Measurements from ENCODE around the gene LIFR.

The LIFR gene

DNA sequence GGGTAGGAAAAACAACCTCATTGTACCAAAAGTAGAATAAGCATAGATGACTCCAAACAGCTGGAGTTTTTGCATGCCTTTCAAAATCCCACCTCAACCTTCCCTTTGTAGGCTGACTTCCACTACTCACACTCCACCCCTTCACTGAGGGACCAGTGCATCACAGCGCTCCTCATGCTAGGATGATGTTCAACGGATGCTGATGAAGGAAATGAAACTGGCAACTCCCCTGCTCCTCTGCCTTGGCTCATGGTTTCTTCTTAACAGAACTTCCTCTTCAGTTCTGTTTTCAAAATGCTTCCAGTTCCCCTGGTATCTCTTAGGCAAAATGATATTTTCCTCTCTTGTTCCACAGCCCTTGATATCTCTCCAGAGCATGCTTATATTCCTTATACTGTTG, 29.0 kb downstream of the LIFR start:
- H4K20me1 ChIP-seq (ENCODE audit: insufficient read depth, low read length, poor library complexity, severe bottlenecking): no peaks in the 10 kb centered on the region
- no peaks in the 10 kb centered on the region for H3K4me1 ChIP-seq (ENCODE audit: insufficient read depth, low read length, poor library complexity, severe bottlenecking)
- no peak overlapping the region for H2AFZ ChIP-seq (ENCODE audit: low read length)
- no peaks in the 10 kb centered on the region for H3K36me3 ChIP-seq (ENCODE audit: insufficient read depth, low read length)
- no peaks in the 10 kb centered on the region for H3K27me3 ChIP-seq (ENCODE audit: insufficient read depth, low read length, poor library complexity, severe bottlenecking)
- H3F3A ChIP-seq (ENCODE audit: low read depth): no peaks in the 10 kb centered on the region
- no peaks in the 10 kb centered on the region for H3K9me2 ChIP-seq (replicated peaks; ENCODE audit: low read depth, low read length)
- no peaks in the 10 kb centered on the region for H3K79me2 ChIP-seq (ENCODE audit: insufficient read depth, low read length)
- H3K4me3 ChIP-seq (ENCODE audit: low read length, poor library complexity, severe bottlenecking): no peak overlapping the region
- no peaks in the 10 kb centered on the region for H3K9me3 ChIP-seq (ENCODE audit: insufficient read depth, low read depth, low read length)
- no peak overlapping the region for H3K4me2 ChIP-seq (ENCODE audit: low read depth, low read length, poor library complexity, severe bottlenecking)
- H3K9ac ChIP-seq (ENCODE audit: low read depth, low read length, poor library complexity, severe bottlenecking): no peak overlapping the region
- no peak for TF ChIP-seq EZH2phosphoT487 (IDR thresholded peaks at IDR 0.05; ENCODE audit: borderline replicate concordance)
- TF ChIP-seq, protein P1, sequence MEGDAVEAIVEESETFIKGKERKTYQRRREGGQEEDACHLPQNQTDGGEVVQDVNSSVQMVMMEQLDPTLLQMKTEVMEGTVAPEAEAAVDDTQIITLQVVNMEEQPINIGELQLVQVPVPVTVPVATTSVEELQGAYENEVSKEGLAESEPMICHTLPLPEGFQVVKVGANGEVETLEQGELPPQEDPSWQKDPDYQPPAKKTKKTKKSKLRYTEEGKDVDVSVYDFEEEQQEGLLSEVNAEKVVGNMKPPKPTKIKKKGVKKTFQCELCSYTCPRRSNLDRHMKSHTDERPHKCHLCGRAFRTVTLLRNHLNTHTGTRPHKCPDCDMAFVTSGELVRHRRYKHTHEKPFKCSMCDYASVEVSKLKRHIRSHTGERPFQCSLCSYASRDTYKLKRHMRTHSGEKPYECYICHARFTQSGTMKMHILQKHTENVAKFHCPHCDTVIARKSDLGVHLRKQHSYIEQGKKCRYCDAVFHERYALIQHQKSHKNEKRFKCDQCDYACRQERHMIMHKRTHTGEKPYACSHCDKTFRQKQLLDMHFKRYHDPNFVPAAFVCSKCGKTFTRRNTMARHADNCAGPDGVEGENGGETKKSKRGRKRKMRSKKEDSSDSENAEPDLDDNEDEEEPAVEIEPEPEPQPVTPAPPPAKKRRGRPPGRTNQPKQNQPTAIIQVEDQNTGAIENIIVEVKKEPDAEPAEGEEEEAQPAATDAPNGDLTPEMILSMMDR (conservative IDR thresholded peaks at IDR 0.05; ENCODE audit: low read length): no peak

DNA sequence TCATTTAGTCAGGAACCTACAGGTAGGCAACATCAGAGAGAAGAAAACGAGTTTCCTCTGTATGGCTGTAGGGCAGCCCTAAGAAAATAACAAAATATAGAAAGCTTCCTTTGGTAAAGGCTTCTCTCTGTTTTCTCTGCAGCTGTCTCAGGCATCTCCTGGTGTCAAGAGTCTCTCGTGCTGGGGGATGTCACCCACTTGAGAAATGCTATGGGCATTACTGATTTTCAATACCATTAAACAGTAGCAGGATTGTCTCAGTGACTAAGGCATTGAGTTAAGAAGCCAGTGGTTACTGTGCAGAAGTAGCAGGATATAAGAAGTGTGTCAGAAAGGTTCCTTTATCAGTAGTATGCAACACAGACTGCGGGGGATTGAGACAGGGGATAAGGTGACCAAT, 32.4 kb downstream of the LIFR start:
- Histone ChIP-seq H2AFZ (ENCODE audit: low read length) (no peak overlapping the region), H3K27me3 (ENCODE audit: insufficient read depth, low read length, poor library complexity, severe bottlenecking) (no peaks in the 10 kb centered on the region), H3K36me3 (ENCODE audit: insufficient read depth, low read length) (no peaks in the 10 kb centered on the region), H3K9me3 (ENCODE audit: insufficient read depth, low read depth, low read length) (no peaks in the 10 kb centered on the region), H3F3A (ENCODE audit: low read depth) (no peaks in the 10 kb centered on the region), H3K79me2 (ENCODE audit: insufficient read depth, low read length) (no peaks in the 10 kb centered on the region), H3K4me3 (ENCODE audit: low read length, poor library complexity, severe bottlenecking) (no peak overlapping the region), H3K9ac (ENCODE audit: low read depth, low read length, poor library complexity, severe bottlenecking) (no peak overlapping the region), H3K4me1 (ENCODE audit: insufficient read depth, low read length, poor library complexity, severe bottlenecking) (no peaks in the 10 kb centered on the region), H4K20me1 (ENCODE audit: insufficient read depth, low read length, poor library complexity, severe bottlenecking) (no peaks in the 10 kb centered on the region), H3K4me2 (ENCODE audit: low read depth, low read length, poor library complexity, severe bottlenecking) (no peak overlapping the region), H3K9me2 (replicated peaks; ENCODE audit: low read depth, low read length) (no peaks in the 10 kb centered on the region)
- TF ChIP-seq, protein P1 (conservative IDR thresholded peaks at IDR 0.05; ENCODE audit: low read length): no peak
- TF ChIP-seq EZH2phosphoT487 (IDR thresholded peaks at IDR 0.05; ENCODE audit: borderline replicate concordance): no peak

DNA sequence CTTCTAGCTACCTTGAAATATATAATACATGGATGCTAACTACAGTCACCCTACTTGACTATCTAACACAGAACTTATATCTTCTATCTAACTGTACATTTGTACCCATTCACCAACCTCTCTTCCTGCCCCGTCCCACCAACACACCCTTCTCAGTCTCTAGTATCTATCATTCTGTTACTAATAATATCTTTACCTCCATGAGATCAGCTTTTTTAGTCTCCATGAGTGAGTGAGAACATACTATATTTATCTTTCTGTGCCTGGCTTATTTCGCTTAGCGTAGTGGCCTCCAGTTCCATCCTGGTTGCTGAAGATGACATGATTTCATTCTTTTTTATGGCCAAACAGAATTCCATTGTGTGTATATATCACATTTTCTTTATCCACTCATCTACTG, 37.0 kb downstream of the LIFR start:
- Histone ChIP-seq H3K9me3 (ENCODE audit: insufficient read depth, low read depth, low read length) (no peaks in the 10 kb centered on the region), H3K36me3 (ENCODE audit: insufficient read depth, low read length) (no peaks in the 10 kb centered on the region), H3K79me2 (ENCODE audit: insufficient read depth, low read length) (no peaks in the 10 kb centered on the region), H3K4me3 (ENCODE audit: low read length, poor library complexity, severe bottlenecking) (no peak overlapping the region), H3K4me1 (ENCODE audit: insufficient read depth, low read length, poor library complexity, severe bottlenecking) (no peaks in the 10 kb centered on the region), H3K27me3 (ENCODE audit: insufficient read depth, low read length, poor library complexity, severe bottlenecking) (no peaks in the 10 kb centered on the region), H4K20me1 (ENCODE audit: insufficient read depth, low read length, poor library complexity, severe bottlenecking) (no peaks in the 10 kb centered on the region), H3F3A (ENCODE audit: low read depth) (no peaks in the 10 kb centered on the region), H3K4me2 (ENCODE audit: low read depth, low read length, poor library complexity, severe bottlenecking) (no peak overlapping the region), H3K9ac (ENCODE audit: low read depth, low read length, poor library complexity, severe bottlenecking) (no peak overlapping the region), H3K9me2 (replicated peaks; ENCODE audit: low read depth, low read length) (no peaks in the 10 kb centered on the region), H2AFZ (ENCODE audit: low read length) (no peak overlapping the region)
- TF ChIP-seq, protein P1 (conservative IDR thresholded peaks at IDR 0.05; ENCODE audit: low read length): no peak
- TF ChIP-seq EZH2phosphoT487 (IDR thresholded peaks at IDR 0.05; ENCODE audit: borderline replicate concordance): no peak

Data from Loucy (cell line).